NB4 (cell line): Measurements from ENCODE around the gene ZBED4.

ENCODE experiments used
- MAX ChIP-seq: IDR thresholded peaks from 2 replicates; pipeline ENCODE4 v1.6.1; 2011; ENCODE audit warnings: low read depth, low read length
- POLR2A ChIP-seq: IDR thresholded peaks from 2 replicates; pipeline ENCODE4 v1.6.1; 2011; ENCODE audit warnings: mild to moderate bottlenecking; ENCODE audit not compliant: insufficient read length; ENCODE audit errors: extremely low read depth
- TF ChIP-seq, protein P1 (sequence below): IDR thresholded peaks from one replicate; pipeline ENCODE4 v1.5.1; 2012; ENCODE audit warnings: low read depth, low read length

DNA sequence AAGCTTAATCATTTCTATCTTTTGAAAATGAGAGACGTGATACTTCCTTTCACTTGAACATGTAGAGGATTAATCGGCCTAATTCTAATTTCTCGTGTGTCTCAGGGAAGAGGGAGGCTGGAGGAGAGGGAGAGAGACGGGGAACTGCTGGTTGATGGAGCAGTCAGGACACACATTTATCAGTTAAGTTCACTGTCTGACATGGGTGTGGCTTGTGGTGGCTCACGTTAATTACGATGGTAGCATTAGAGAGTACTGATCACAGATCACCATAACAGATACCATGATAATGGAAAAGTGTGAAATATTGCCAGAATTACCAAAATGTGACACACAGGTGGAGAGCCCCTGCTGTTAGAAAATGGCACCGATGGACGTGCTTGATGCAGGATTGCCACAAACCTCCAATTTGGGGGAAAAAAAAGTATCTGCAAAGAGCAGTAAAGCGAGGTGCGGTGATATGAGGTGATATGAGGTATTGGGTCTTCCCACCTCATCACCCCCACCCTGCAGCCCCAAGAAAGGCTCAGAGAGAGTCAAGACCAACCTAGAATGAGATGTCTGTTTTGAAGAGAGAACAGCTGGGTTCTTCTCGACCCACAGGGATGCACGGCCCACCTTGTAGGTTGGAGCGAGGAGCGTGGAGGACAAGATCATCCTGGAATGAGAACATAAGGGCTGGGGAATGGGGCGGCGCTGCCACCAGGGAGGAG lies 19.7 kb downstream of the ZBED4 start:
- TF ChIP-seq, protein P1, sequence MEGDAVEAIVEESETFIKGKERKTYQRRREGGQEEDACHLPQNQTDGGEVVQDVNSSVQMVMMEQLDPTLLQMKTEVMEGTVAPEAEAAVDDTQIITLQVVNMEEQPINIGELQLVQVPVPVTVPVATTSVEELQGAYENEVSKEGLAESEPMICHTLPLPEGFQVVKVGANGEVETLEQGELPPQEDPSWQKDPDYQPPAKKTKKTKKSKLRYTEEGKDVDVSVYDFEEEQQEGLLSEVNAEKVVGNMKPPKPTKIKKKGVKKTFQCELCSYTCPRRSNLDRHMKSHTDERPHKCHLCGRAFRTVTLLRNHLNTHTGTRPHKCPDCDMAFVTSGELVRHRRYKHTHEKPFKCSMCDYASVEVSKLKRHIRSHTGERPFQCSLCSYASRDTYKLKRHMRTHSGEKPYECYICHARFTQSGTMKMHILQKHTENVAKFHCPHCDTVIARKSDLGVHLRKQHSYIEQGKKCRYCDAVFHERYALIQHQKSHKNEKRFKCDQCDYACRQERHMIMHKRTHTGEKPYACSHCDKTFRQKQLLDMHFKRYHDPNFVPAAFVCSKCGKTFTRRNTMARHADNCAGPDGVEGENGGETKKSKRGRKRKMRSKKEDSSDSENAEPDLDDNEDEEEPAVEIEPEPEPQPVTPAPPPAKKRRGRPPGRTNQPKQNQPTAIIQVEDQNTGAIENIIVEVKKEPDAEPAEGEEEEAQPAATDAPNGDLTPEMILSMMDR, result no peak
- TF ChIP-seq POLR2A, result no peak
- TF ChIP-seq MAX, result no peak
